ENCODE data around the gene BMPR1A. TPM values are rescaled to one million over a fixed set of nuclear protein-coding genes. Genes with fewer than 3 reads are reported as not detected.

Gene BMPR1A
- total RNA-seq, 1 experiment from 2014 or later = 104 TPM

DNA sequence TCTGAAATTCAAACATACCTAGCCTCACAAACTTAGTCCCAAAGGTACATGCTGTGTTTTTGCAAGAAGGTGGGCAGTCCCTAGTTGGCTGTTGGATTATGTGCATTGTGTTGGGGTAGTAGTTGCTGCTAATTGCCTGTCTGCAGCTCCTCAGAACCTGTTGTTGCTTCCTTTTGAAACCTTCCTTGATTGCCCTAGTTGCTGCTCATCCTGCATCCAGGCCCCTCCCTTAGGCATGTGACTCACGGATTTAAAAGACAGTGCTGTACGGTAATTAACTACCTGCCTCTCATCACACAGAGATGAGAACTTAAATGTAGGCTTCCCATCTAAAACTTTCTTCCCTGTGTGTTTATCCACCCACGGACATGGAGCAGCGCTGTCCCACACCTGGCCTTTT is 67.7 kb downstream of the BMPR1A start:
- Mint-ChIP-seq H3K9me3 (no peaks in the 10 kb centered on the region), H3K4me1 (peaks cover 72% of the 10 kb centered on the region)

DNA sequence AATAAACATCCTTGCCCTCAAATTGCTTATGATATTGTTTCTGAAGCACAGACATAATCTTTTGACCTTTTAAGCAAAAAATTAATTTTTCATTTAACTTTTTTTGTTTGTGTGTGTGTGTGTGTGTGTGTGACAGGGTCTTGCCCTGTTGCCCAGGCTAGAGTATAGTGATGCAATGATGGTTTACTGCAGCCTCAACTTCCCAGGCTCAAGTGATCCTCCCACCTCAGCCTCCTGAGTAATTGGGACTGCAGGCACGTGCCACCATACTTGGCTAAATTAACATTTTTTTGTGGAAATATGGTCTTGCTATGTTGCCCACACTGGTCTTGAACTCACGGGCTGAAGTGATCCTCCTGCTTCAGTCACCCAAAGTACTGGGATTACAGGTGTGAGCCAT is 68.9 kb downstream of the BMPR1A start:
- TF ChIP-seq ZNF121 (CRISPR knock-in tag; IDR thresholded peaks at IDR 0.05) (peak; percentile 92), SP1 (CRISPR knock-in tag; conservative IDR thresholded peaks at IDR 0.05) (no peak)
- no peaks in the 10 kb centered on the region for H3K9me3 Mint-ChIP-seq
- H3K4me3 Mint-ChIP-seq = no peak overlapping the region
- POLR2A ChIA-PET = no interaction called here
- H3K27me3 Mint-ChIP-seq (ENCODE audit: low read depth) = no peaks in the 10 kb centered on the region
- H3K4me1 Mint-ChIP-seq = peaks cover 74% of the 10 kb centered on the region
- no peaks in the 10 kb centered on the region for H3K36me3 Mint-ChIP-seq
- H3K27ac Mint-ChIP-seq = no peak overlapping the region
- CTCF ChIA-PET = no interaction called here
- ATAC-seq (no peak), DNase-seq (ENCODE audit: low spot score) (no peak)

More for the DNA sequence above, 67.7 kb downstream of the BMPR1A start:
- TF ChIP-seq, protein P1, sequence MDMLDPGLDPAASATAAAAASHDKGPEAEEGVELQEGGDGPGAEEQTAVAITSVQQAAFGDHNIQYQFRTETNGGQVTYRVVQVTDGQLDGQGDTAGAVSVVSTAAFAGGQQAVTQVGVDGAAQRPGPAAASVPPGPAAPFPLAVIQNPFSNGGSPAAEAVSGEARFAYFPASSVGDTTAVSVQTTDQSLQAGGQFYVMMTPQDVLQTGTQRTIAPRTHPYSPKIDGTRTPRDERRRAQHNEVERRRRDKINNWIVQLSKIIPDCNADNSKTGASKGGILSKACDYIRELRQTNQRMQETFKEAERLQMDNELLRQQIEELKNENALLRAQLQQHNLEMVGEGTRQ (CRISPR knock-in tag; IDR thresholded peaks at IDR 0.05) = peak; percentile 70
- TF ChIP-seq, protein P2, sequence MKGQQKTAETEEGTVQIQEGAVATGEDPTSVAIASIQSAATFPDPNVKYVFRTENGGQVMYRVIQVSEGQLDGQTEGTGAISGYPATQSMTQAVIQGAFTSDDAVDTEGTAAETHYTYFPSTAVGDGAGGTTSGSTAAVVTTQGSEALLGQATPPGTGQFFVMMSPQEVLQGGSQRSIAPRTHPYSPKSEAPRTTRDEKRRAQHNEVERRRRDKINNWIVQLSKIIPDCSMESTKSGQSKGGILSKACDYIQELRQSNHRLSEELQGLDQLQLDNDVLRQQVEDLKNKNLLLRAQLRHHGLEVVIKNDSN (CRISPR knock-in tag; IDR thresholded peaks at IDR 0.05) = peak; percentile 53; the same call in 1 of the 2 replicates
- no peak for TF ChIP-seq CREM (CRISPR knock-in tag; IDR thresholded peaks at IDR 0.05)
- Mint-ChIP-seq H3K36me3 (no peaks in the 10 kb centered on the region), H3K27ac (peak overlapping the region; percentile 67), H3K27me3 (ENCODE audit: low read depth) (no peaks in the 10 kb centered on the region), H3K4me3 (0 out of 2 replicates have a peak overlapping the region, but pooled peaks have one; percentile 8)
- ChIA-PET POLR2A (no interaction called here), CTCF (no interaction called here)
- ATAC-seq (peak; percentile 52), DNase-seq (ENCODE audit: low spot score) (no peak)

DNA sequence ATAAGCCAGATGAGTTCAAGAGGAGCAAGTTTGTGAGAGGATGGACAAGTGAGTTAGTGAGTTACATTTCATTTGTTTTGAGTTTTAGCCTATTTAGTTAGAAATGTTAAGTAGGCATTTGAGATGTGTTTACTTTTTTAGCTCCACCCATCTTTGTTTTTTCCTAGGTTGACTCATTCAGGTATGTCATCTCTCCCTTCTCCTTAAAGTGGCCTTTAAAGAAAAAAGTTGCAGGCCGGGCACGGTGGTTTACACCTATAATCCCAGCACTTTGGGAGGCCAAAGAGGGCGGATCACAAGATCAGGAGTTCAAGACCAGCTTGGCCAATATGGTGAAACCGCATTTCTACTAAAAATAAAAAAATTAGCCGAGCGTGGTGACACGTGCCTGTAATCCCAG is 71.2 kb downstream of the BMPR1A start:
- Mint-ChIP-seq H3K27ac (no peak overlapping the region; the same call in 1 of the 2 replicates), H3K4me3 (no peak overlapping the region), H3K36me3 (no peaks in the 10 kb centered on the region), H3K4me1 (peaks cover 74% of the 10 kb centered on the region), H3K9me3 (no peaks in the 10 kb centered on the region), H3K27me3 (ENCODE audit: low read depth) (no peaks in the 10 kb centered on the region)
- POLR2A ChIA-PET = no interaction called here
- ATAC-seq (no peak), DNase-seq (ENCODE audit: low spot score) (no peak)
- CTCF ChIA-PET = interaction anchor here (1.5 kb wide), 1 partner anchor 13 kb away, joined by 4 read pairs; no protein-coding TSS in a partner anchor
- TF ChIP-seq NR2C2 (CRISPR knock-in tag; IDR thresholded peaks at IDR 0.05) (no peak), GABPB1 (CRISPR knock-in tag; IDR thresholded peaks at IDR 0.05) (no peak), TEAD4 (CRISPR knock-in tag; IDR thresholded peaks at IDR 0.05) (no peak), HMGA2 (CRISPR knock-in tag; IDR thresholded peaks at IDR 0.05) (no peak), SMAD4 (CRISPR knock-in tag; IDR thresholded peaks at IDR 0.05) (no peak), IRF2 (CRISPR knock-in tag; IDR thresholded peaks at IDR 0.05; ENCODE audit: borderline replicate concordance, low read depth) (no peak), GRHL2 (CRISPR knock-in tag; IDR thresholded peaks at IDR 0.05; ENCODE audit: insufficient replicate concordance, severe bottlenecking) (no peak), CREM (CRISPR knock-in tag; IDR thresholded peaks at IDR 0.05) (no peak), ETV6 (CRISPR knock-in tag; IDR thresholded peaks at IDR 0.05) (no peak)
- TF ChIP-seq, protein P3, sequence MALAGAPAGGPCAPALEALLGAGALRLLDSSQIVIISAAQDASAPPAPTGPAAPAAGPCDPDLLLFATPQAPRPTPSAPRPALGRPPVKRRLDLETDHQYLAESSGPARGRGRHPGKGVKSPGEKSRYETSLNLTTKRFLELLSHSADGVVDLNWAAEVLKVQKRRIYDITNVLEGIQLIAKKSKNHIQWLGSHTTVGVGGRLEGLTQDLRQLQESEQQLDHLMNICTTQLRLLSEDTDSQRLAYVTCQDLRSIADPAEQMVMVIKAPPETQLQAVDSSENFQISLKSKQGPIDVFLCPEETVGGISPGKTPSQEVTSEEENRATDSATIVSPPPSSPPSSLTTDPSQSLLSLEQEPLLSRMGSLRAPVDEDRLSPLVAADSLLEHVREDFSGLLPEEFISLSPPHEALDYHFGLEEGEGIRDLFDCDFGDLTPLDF (CRISPR knock-in tag; IDR thresholded peaks at IDR 0.05) = no peak
- TF ChIP-seq, protein P4, sequence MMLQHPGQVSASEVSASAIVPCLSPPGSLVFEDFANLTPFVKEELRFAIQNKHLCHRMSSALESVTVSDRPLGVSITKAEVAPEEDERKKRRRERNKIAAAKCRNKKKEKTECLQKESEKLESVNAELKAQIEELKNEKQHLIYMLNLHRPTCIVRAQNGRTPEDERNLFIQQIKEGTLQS (CRISPR knock-in tag; conservative IDR thresholded peaks at IDR 0.05) = no peak
- TF ChIP-seq, protein P1 (CRISPR knock-in tag; IDR thresholded peaks at IDR 0.05) = no peak
- TF ChIP-seq, protein P5, sequence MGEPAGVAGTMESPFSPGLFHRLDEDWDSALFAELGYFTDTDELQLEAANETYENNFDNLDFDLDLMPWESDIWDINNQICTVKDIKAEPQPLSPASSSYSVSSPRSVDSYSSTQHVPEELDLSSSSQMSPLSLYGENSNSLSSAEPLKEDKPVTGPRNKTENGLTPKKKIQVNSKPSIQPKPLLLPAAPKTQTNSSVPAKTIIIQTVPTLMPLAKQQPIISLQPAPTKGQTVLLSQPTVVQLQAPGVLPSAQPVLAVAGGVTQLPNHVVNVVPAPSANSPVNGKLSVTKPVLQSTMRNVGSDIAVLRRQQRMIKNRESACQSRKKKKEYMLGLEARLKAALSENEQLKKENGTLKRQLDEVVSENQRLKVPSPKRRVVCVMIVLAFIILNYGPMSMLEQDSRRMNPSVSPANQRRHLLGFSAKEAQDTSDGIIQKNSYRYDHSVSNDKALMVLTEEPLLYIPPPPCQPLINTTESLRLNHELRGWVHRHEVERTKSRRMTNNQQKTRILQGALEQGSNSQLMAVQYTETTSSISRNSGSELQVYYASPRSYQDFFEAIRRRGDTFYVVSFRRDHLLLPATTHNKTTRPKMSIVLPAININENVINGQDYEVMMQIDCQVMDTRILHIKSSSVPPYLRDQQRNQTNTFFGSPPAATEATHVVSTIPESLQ (CRISPR knock-in tag; IDR thresholded peaks at IDR 0.05) = no peak
- TF ChIP-seq, protein P6, sequence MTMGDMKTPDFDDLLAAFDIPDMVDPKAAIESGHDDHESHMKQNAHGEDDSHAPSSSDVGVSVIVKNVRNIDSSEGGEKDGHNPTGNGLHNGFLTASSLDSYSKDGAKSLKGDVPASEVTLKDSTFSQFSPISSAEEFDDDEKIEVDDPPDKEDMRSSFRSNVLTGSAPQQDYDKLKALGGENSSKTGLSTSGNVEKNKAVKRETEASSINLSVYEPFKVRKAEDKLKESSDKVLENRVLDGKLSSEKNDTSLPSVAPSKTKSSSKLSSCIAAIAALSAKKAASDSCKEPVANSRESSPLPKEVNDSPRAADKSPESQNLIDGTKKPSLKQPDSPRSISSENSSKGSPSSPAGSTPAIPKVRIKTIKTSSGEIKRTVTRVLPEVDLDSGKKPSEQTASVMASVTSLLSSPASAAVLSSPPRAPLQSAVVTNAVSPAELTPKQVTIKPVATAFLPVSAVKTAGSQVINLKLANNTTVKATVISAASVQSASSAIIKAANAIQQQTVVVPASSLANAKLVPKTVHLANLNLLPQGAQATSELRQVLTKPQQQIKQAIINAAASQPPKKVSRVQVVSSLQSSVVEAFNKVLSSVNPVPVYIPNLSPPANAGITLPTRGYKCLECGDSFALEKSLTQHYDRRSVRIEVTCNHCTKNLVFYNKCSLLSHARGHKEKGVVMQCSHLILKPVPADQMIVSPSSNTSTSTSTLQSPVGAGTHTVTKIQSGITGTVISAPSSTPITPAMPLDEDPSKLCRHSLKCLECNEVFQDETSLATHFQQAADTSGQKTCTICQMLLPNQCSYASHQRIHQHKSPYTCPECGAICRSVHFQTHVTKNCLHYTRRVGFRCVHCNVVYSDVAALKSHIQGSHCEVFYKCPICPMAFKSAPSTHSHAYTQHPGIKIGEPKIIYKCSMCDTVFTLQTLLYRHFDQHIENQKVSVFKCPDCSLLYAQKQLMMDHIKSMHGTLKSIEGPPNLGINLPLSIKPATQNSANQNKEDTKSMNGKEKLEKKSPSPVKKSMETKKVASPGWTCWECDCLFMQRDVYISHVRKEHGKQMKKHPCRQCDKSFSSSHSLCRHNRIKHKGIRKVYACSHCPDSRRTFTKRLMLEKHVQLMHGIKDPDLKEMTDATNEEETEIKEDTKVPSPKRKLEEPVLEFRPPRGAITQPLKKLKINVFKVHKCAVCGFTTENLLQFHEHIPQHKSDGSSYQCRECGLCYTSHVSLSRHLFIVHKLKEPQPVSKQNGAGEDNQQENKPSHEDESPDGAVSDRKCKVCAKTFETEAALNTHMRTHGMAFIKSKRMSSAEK (CRISPR knock-in tag; IDR thresholded peaks at IDR 0.05; ENCODE audit: borderline replicate concordance) = no peak
- TF ChIP-seq, protein P7, sequence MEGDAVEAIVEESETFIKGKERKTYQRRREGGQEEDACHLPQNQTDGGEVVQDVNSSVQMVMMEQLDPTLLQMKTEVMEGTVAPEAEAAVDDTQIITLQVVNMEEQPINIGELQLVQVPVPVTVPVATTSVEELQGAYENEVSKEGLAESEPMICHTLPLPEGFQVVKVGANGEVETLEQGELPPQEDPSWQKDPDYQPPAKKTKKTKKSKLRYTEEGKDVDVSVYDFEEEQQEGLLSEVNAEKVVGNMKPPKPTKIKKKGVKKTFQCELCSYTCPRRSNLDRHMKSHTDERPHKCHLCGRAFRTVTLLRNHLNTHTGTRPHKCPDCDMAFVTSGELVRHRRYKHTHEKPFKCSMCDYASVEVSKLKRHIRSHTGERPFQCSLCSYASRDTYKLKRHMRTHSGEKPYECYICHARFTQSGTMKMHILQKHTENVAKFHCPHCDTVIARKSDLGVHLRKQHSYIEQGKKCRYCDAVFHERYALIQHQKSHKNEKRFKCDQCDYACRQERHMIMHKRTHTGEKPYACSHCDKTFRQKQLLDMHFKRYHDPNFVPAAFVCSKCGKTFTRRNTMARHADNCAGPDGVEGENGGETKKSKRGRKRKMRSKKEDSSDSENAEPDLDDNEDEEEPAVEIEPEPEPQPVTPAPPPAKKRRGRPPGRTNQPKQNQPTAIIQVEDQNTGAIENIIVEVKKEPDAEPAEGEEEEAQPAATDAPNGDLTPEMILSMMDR (IDR thresholded peaks at IDR 0.05) = no peak
